ENCODE results near the gene CTXND2.
"Not testable (repeated sequence)": the region's sequence is repeated elsewhere in the genome, so short reads cannot be mapped to it uniquely, and the experiment has no call there.

- not testable (repeated sequence) for TF ChIP-seq CTCF (IDR thresholded peaks at IDR 0.05); EP300 (IDR thresholded peaks at IDR 0.05; ENCODE audit: borderline replicate concordance in 1 of 2, low read depth in 1 of 2, low read length in 1 of 2); NFIC (IDR thresholded peaks at IDR 0.05; ENCODE audit: borderline replicate concordance); TAF1 (IDR thresholded peaks at IDR 0.05; ENCODE audit: borderline replicate concordance, low read depth, low read length); CHD2 (IDR thresholded peaks at IDR 0.05; ENCODE audit: low read length, partially characterized antibody)
Observed at GRCh38 chr1:150928775-150929174, 41.8 kb downstream of the CTXND2 start.
